ENCODE measurements around the gene JAK2.
"Not testable (repeated sequence)": the region's sequence is repeated elsewhere in the genome, so short reads cannot be mapped to it uniquely, and the experiment has no call there.

JAK2 gene

GRCh38 chr9:5025416-5025815, 40.3 kb downstream of the JAK2 start:
- DNase-seq (ENCODE audit: extremely low spot score) = no peak
- POLR2A ChIA-PET = interaction anchor here (0.7 kb wide), 1 partner anchor 199 kb away, joined by 4 read pairs; no protein-coding TSS in a partner anchor
- CTCF ChIA-PET = no interaction called here
- no peak for TF ChIP-seq CTCF (IDR thresholded peaks at IDR 0.05; ENCODE audit: control extremely low read depth, extremely low read depth, low read depth, missing control alignments)

GRCh38 chr9:5031941-5032340, 46.9 kb downstream of the JAK2 start:
- CTCF ChIA-PET; DNase-seq (ENCODE audit: extremely low spot score); POLR2A ChIA-PET: not testable (repeated sequence)

DNA sequence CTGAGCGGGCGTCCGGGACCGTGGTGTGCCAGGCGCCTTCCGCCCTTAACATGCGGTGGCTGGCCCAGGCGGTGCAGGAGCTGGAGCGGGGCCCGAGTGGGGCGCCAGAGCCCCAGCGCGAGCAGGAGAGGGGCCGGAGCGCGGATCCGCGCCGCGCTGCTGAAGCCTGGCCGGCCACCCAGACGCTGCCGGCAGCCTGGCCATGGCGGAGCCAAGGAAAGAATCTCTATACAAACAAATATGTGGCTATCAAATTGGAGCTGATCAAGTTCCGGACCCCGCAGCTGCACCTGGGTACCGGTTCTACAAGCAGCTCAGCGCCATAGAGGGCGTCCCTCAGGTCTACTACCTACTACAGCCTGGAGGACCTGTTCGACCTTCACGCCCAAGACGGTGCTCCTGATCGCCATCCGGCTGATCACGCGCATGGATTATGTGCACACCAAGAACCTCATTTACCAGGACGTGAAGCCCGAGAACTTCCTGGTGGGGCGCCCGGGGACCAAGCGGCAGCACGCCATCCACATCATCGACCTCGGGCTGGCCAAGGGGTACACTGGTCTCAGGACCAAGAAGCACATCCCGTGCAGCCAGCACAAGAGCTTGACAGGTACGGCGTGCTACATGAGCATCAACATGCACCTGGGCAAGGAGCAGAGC, 55.8 kb downstream of the JAK2 start:
- no peak for TF ChIP-seq CTCF (IDR thresholded peaks at IDR 0.05; ENCODE audit: control extremely low read depth, extremely low read depth, low read depth, missing control alignments)
- DNase-seq (ENCODE audit: extremely low spot score) = no peak
- ChIA-PET CTCF (interaction anchor here (0.7 kb wide), 1 partner anchor 279 kb away, joined by 3 read pairs; no protein-coding TSS in a partner anchor), POLR2A (no interaction called here)

- ChIA-PET CTCF (interaction anchor here (0.7 kb wide), 1 partner anchor 76 kb away, joined by 3 read pairs; no protein-coding TSS in a partner anchor), POLR2A (no interaction called here)
- TF ChIP-seq CTCF (IDR thresholded peaks at IDR 0.05; ENCODE audit: control extremely low read depth, extremely low read depth, low read depth, missing control alignments) = no peak
- no peak for DNase-seq (ENCODE audit: extremely low spot score)
Observed at GRCh38 chr9:5041390-5042115, 56.5 kb downstream of the JAK2 start.

DNA sequence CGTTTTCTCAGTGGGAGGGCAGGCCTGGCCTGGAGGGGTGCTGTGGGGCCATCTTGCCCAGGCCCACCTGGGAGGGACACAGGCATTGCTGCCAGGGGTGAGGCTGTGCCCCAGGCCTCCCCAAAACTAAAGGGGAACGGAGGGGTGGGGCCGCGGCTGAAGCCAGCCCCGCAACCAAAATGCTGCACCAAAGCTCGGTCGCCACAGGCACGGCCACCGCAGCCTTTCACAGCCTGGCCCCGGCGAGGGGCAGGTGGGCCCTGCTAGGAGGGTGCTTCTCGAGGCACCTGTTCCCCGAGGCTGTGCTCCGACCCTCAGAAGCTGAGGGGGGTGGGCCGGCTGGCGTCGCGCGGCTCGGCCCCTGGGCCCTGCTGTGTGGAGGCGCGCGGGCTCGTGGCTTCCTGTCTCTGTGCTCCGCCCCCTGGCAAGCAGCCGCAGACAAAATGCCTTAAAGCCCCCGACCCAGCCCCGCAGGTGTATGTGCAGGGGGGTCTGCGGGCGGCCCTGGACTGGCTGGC, 57.6 kb downstream of the JAK2 start:
- DNase-seq (ENCODE audit: extremely low spot score) = no peak
- TF ChIP-seq CTCF (IDR thresholded peaks at IDR 0.05; ENCODE audit: control extremely low read depth, extremely low read depth, low read depth, missing control alignments) = no peak
- ChIA-PET POLR2A (no interaction called here), CTCF (no interaction called here)

GRCh38 chr9:5043381-5043780, 58.3 kb downstream of the JAK2 start:
- no peak for DNase-seq (ENCODE audit: extremely low spot score)
- ChIA-PET POLR2A (no interaction called here), CTCF (no interaction called here)
- no peak for TF ChIP-seq CTCF (IDR thresholded peaks at IDR 0.05; ENCODE audit: control extremely low read depth, extremely low read depth, low read depth, missing control alignments)

- CTCF ChIA-PET = no interaction called here
Observed at GRCh38 chr9:5044160-5044559, 59.1 kb downstream of the JAK2 start.

More at GRCh38 chr9:5044160-5044559, 59.1 kb downstream of the JAK2 start:
- no peak for DNase-seq (ENCODE audit: extremely low spot score)
- TF ChIP-seq CTCF (IDR thresholded peaks at IDR 0.05; ENCODE audit: control extremely low read depth, extremely low read depth, low read depth, missing control alignments) = no peak
- POLR2A ChIA-PET = no interaction called here

Measured in GM10248 (cell line).